Lower leg skin (tissue), 3 donors: ENCODE results near the gene PRKCE.

ENCODE experiments used
- POLR2A ChIP-seq, 2 donors: fragments of 450-650 bp; IDR thresholded peaks; one replicate each; pipeline ENCODE4 v1.6.1; 2016 to 2017; ENCODE audit warnings: antibody characterized with exemption in 2 of 2, mild to moderate bottlenecking in 1 of 2, moderate library complexity in 1 of 2
- TF ChIP-seq, protein P1 (sequence below), 3 donors: fragments of 450-650 bp; IDR thresholded peaks; one replicate each; pipeline ENCODE4 v1.5.1; 2016; ENCODE audit warnings: antibody characterized with exemption in 3 of 3, mild to moderate bottlenecking in 3 of 3, moderate library complexity in 2 of 3

GRCh38 chr2:45872211-45872610 lies 220.7 kb downstream of the PRKCE start:
- TF ChIP-seq, protein P1, sequence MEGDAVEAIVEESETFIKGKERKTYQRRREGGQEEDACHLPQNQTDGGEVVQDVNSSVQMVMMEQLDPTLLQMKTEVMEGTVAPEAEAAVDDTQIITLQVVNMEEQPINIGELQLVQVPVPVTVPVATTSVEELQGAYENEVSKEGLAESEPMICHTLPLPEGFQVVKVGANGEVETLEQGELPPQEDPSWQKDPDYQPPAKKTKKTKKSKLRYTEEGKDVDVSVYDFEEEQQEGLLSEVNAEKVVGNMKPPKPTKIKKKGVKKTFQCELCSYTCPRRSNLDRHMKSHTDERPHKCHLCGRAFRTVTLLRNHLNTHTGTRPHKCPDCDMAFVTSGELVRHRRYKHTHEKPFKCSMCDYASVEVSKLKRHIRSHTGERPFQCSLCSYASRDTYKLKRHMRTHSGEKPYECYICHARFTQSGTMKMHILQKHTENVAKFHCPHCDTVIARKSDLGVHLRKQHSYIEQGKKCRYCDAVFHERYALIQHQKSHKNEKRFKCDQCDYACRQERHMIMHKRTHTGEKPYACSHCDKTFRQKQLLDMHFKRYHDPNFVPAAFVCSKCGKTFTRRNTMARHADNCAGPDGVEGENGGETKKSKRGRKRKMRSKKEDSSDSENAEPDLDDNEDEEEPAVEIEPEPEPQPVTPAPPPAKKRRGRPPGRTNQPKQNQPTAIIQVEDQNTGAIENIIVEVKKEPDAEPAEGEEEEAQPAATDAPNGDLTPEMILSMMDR (IDR thresholded peaks at IDR 0.05): no peak
- no peak for TF ChIP-seq POLR2A (IDR thresholded peaks at IDR 0.05)
